SK-N-SH (cell line): ENCODE data around the gene BCAT1.

Source experiments
- EP300 ChIP-seq, 2 experiments: IDR thresholded peaks; 2 replicates each; pipeline versions ENCODE4 v1.4.0 to v1.6.1; 2012; ENCODE audit warnings: borderline replicate concordance in 1 of 2, low read depth in 1 of 2, low read length in 1 of 2
- EZH2phosphoT487 ChIP-seq: fragments of 200-600 bp; sonication (generic); IDR thresholded peaks from 2 replicates; pipeline ENCODE4 v1.6.1; 2017; ENCODE audit warnings: low read depth, mixed run types, mild to moderate bottlenecking, antibody characterized with exemption, moderate library complexity, borderline replicate concordance
- FOSL2 ChIP-seq: IDR thresholded peaks from 2 replicates; pipeline ENCODE4 v1.4.0; 2012; ENCODE audit warnings: low read depth, mild to moderate bottlenecking, moderate library complexity, borderline replicate concordance
- FOXJ3 ChIP-seq: sonication (generic); formaldehyde crosslinking; IDR thresholded peaks from 2 replicates; pipeline ENCODE4 v1.5.1; 2020; ENCODE audit warnings: mild to moderate bottlenecking, missing genetic modification reagents
- FOXM1 ChIP-seq: IDR thresholded peaks from 2 replicates; pipeline ENCODE4 v1.4.0; 2012; ENCODE audit warnings: low read depth, mild to moderate bottlenecking
- POLR2AphosphoS5 ChIP-seq: IDR thresholded peaks from 2 replicates; pipeline ENCODE4 v1.6.1; 2012; ENCODE audit warnings: low read depth, low read length
- RFX5 ChIP-seq: IDR thresholded peaks from 2 replicates; pipeline ENCODE4 v1.6.1; 2012; ENCODE audit warnings: mild to moderate bottlenecking, improper control_type of control experiment, low read length
- TAF1 ChIP-seq: IDR thresholded peaks from 2 replicates; pipeline ENCODE4 v1.6.1; 2012; ENCODE audit warnings: low read depth, mild to moderate bottlenecking, low read length, moderate library complexity, borderline replicate concordance
- YY1 ChIP-seq: IDR thresholded peaks from 2 replicates; pipeline ENCODE4 v1.4.0; 2012; ENCODE audit warnings: low read depth, mild to moderate bottlenecking
- TF ChIP-seq, protein P1 (sequence below): fragments of 200-600 bp; sonication (generic); IDR thresholded peaks from 2 replicates; pipeline ENCODE4 v1.6.1; 2017; ENCODE audit warnings: antibody characterized with exemption, mild to moderate bottlenecking, moderate library complexity
- TF ChIP-seq, protein P2 (sequence below): IDR thresholded peaks from 2 replicates; pipeline ENCODE4 v1.4.0; 2012; ENCODE audit warnings: low read depth, borderline replicate concordance

DNA sequence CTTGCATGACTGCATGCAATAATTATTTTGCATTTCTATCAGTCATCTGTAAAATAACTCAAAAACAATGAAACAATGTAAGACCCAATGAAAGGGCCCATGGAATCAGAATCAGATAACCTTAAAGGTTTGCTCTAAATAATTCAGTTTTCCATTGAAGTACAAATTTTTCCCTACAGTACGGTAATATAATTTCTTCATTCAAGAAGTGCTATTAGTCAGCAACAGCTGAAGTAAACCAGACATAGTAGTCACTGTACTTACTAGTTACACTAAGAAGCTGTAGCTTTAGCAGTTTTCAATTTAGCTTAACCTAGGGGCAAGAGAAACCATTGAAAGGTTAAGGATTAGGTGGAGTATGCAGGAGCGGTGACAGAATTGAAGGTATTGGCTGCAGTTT, 43.5 kb downstream of the BCAT1 start:
- TF ChIP-seq, protein P1, sequence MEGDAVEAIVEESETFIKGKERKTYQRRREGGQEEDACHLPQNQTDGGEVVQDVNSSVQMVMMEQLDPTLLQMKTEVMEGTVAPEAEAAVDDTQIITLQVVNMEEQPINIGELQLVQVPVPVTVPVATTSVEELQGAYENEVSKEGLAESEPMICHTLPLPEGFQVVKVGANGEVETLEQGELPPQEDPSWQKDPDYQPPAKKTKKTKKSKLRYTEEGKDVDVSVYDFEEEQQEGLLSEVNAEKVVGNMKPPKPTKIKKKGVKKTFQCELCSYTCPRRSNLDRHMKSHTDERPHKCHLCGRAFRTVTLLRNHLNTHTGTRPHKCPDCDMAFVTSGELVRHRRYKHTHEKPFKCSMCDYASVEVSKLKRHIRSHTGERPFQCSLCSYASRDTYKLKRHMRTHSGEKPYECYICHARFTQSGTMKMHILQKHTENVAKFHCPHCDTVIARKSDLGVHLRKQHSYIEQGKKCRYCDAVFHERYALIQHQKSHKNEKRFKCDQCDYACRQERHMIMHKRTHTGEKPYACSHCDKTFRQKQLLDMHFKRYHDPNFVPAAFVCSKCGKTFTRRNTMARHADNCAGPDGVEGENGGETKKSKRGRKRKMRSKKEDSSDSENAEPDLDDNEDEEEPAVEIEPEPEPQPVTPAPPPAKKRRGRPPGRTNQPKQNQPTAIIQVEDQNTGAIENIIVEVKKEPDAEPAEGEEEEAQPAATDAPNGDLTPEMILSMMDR: no peak
- TF ChIP-seq YY1 (no peak), EZH2phosphoT487 (no peak), FOXM1 (no peak), POLR2AphosphoS5 (no peak), FOSL2 (no peak), FOXJ3 (CRISPR knock-in tag) (no peak), EP300 (IDR thresholded peaks at IDR 0.05; ENCODE audit: borderline replicate concordance in 1 of 2, low read depth in 1 of 2, low read length in 1 of 2) (no peak), RFX5 (no peak), TAF1 (no peak)
- TF ChIP-seq, protein P2, sequence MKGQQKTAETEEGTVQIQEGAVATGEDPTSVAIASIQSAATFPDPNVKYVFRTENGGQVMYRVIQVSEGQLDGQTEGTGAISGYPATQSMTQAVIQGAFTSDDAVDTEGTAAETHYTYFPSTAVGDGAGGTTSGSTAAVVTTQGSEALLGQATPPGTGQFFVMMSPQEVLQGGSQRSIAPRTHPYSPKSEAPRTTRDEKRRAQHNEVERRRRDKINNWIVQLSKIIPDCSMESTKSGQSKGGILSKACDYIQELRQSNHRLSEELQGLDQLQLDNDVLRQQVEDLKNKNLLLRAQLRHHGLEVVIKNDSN: no peak
